A673 (cell line): ENCODE data around the gene SCAI. TPM values are rescaled to one million over a fixed set of nuclear protein-coding genes. Genes with fewer than 3 reads are reported as not detected.
"Not testable (repeated sequence)": the region's sequence is repeated elsewhere in the genome, so short reads cannot be mapped to it uniquely, and the experiment has no call there.

Source experiments
- BruUV-seq: library from RNA; stranded (reverse); fragments of 400-500 nt; replicated peaks from 2 replicates; lab custom pipeline; 2021; lab: Mats Ljungman, UMichigan
- CTCF ChIA-PET: fragments of 300-600 bp; sonication (Branson Sonifier 250); formaldehyde crosslinking; loops from one replicate; lab custom pipeline; 2022; ENCODE audit warnings: antibody characterized with exemption; lab: Charles Lee
- POLR2A ChIA-PET: fragments of 300-600 bp; sonication (Branson Sonifier 250); formaldehyde crosslinking; loops from one replicate; lab custom pipeline; 2022; ENCODE audit warnings: antibody characterized with exemption; ENCODE audit not compliant: low non-redundant PET; lab: Charles Lee
- DNase-seq: peaks from one replicate; pipeline ENCODE4 v3.0.0-alpha.2; 2015; ENCODE audit warnings: low spot score
- H3K27ac ChIP-seq: fragments of 200-600 bp; sonication (generic); 2 replicates; pipeline ENCODE4 v1.5.1; 2016; ENCODE audit warnings: mixed run types, low read depth, mild to moderate bottlenecking, mixed read lengths, antibody characterized with exemption, low read length; ENCODE audit not compliant: poor library complexity, severe bottlenecking
- H3K27me3 ChIP-seq: fragments of 200-600 bp; sonication (generic); replicated peaks from 2 replicates; pipeline ENCODE4 v1.6.1; 2017; ENCODE audit warnings: mixed run types, low read depth, mild to moderate bottlenecking, mixed read lengths, antibody characterized with exemption, low read length; ENCODE audit not compliant: insufficient read depth, poor library complexity
- H3K36me3 ChIP-seq: fragments of 200-600 bp; sonication (generic); 2 replicates; pipeline ENCODE4 v1.6.1; 2016; ENCODE audit warnings: mixed run types, mild to moderate bottlenecking, mixed read lengths, antibody characterized with exemption, low read length; ENCODE audit not compliant: insufficient read depth, poor library complexity, severe bottlenecking
- H3K4me1 ChIP-seq: fragments of 200-600 bp; sonication (generic); 2 replicates; pipeline ENCODE4 v1.6.1; 2017; ENCODE audit warnings: mixed run types, mild to moderate bottlenecking, mixed read lengths, antibody characterized with exemption, low read length; ENCODE audit not compliant: insufficient read depth, poor library complexity, severe bottlenecking
- H3K4me3 ChIP-seq: fragments of 200-600 bp; sonication (generic); 2 replicates; pipeline ENCODE4 v1.5.1; 2016; ENCODE audit warnings: low read depth, mixed run types, mild to moderate bottlenecking, mixed read lengths, low read length; ENCODE audit not compliant: poor library complexity, severe bottlenecking
- H3K9me3 ChIP-seq: fragments of 200-600 bp; sonication (generic); 2 replicates; pipeline ENCODE4 v1.6.1; 2016; ENCODE audit warnings: mixed run types, low read depth, mild to moderate bottlenecking, mixed read lengths, antibody characterized with exemption, low read length; ENCODE audit not compliant: poor library complexity, severe bottlenecking
- CTCF ChIP-seq: fragments of 300-800, 200-600 bp; sonication (generic); conservative IDR thresholded peaks from 2 replicates; pipeline ENCODE4 v1.5.1; 2017; ENCODE audit warnings: low read depth, mild to moderate bottlenecking, antibody characterized with exemption, low read length, moderate library complexity, mixed read lengths
- EZH2 ChIP-seq: fragments of 200-600 bp; sonication (generic); IDR thresholded peaks from 2 replicates; pipeline ENCODE4 v1.6.1; 2017; ENCODE audit warnings: borderline replicate concordance, low read depth, mild to moderate bottlenecking, mixed read lengths, antibody characterized with exemption, low read length; ENCODE audit not compliant: poor library complexity, severe bottlenecking
- intact Hi-C: fragments of 100-400 bp; cut with micrococcal nuclease; formaldehyde crosslinking; loops from one replicate; pipeline ENCODE4 v1.10.0; 2022; ENCODE audit not compliant: unreplicated experiment
- total RNA-seq: library from RNA; stranded (reverse); gene quantifications from 2 replicates; pipeline ENCODE4 v1.2.3, GENCODE V29; 2021

The SCAI gene
- total RNA-seq, 1 experiment from 2014 or later = 14.1 TPM

GRCh38 chr9:125172031-125172755, 28.9 kb upstream of the SCAI start:
- no peak overlapping the region for H3K4me3 ChIP-seq
- H3K27ac ChIP-seq = peak overlapping the region; percentile 46
- peaks cover 5% of the 10 kb centered on the region for H3K36me3 ChIP-seq
- ChIA-PET CTCF (interaction anchor here (0.7 kb wide), 1 partner anchor 84 kb away, joined by 14 read pairs; no protein-coding TSS in a partner anchor), POLR2A (no interaction called here)
- intact Hi-C loops = loop anchor here (5.0 kb wide), 1 partner anchor 50 kb away; no protein-coding TSS in a partner anchor
- no peak for TF ChIP-seq CTCF
- TF ChIP-seq EZH2 = no peak
- H3K9me3 ChIP-seq = no peaks in the 10 kb centered on the region
- BruUV-seq = no TSS peak
- H3K27me3 ChIP-seq = no peaks in the 10 kb centered on the region
- DNase-seq = peak; percentile 78
- peaks cover 36% of the 10 kb centered on the region for H3K4me1 ChIP-seq

GRCh38 chr9:125169895-125170294, 26.6 kb upstream of the SCAI start:
- BruUV-seq = no TSS peak
- ChIA-PET POLR2A (no interaction called here), CTCF (no interaction called here)
- Histone ChIP-seq H3K9me3 (no peaks in the 10 kb centered on the region), H3K27me3 (no peaks in the 10 kb centered on the region), H3K36me3 (peaks cover 5% of the 10 kb centered on the region), H3K27ac (no peak overlapping the region), H3K4me1 (peaks cover 24% of the 10 kb centered on the region), H3K4me3 (no peak overlapping the region)
- no peak for DNase-seq
- no peak for TF ChIP-seq CTCF
- TF ChIP-seq EZH2 = no peak
- intact Hi-C loops = loop anchor here (5.0 kb wide), 1 partner anchor 52 kb away; no protein-coding TSS in a partner anchor

- Histone ChIP-seq H3K36me3 (peaks cover 5% of the 10 kb centered on the region), H3K9me3 (no peaks in the 10 kb centered on the region), H3K4me3 (no peak overlapping the region), H3K27me3 (no peaks in the 10 kb centered on the region), H3K27ac (no peak overlapping the region), H3K4me1 (peaks cover 2% of the 10 kb centered on the region)
- no TSS peak for BruUV-seq
- POLR2A ChIA-PET = no interaction called here
- CTCF ChIA-PET = no interaction called here
- TF ChIP-seq CTCF = no peak
- TF ChIP-seq EZH2 = no peak
- no peak for DNase-seq
- intact Hi-C loops = no loop called here
These were observed 23.4 kb upstream of the SCAI start for GRCh38 chr9:125166762-125167161.

GRCh38 chr9:125162891-125163290, 19.6 kb upstream of the SCAI start:
- CTCF ChIA-PET, H3K27me3 ChIP-seq, H3K9me3 ChIP-seq, H3K27ac ChIP-seq, H3K4me1 ChIP-seq, intact Hi-C loops, H3K4me3 ChIP-seq, H3K36me3 ChIP-seq, DNase-seq, POLR2A ChIA-PET, BruUV-seq: not testable (repeated sequence)
